ENCODE data around the gene RPS10. TPM values are rescaled to one million over a fixed set of nuclear protein-coding genes. Genes with fewer than 3 reads are reported as not detected.

Gene RPS10
- total RNA-seq, 1 donor from 2014 or later: 1,626 TPM

DNA sequence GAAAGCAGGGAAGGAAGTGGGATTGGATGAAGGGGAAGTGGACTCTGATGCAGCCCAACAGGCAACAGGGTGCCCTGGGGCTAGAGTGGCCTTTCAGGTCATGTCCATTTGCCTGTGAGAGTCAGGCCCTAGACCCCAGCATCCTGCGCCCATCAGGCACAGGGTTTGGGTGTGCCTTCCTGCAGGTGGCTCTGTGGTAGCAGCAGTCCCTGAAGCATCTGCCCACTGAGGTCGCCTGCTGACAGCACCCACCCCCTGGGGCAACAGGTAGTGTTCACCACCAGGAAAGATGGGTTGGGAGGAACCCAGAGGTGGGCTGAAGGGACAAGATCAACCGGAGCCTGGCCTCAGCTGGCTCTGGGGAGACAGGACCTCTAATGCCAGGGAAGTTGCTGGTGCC, 43.6 kb upstream of the RPS10 start:
- DNase-seq (ENCODE audit: low read depth, low spot score): no peak
- no peak overlapping the region for H3K27ac Mint-ChIP-seq (ENCODE audit: unreplicated experiment)
- H3K4me3 Mint-ChIP-seq: no peak overlapping the region
- TF ChIP-seq, protein P1, sequence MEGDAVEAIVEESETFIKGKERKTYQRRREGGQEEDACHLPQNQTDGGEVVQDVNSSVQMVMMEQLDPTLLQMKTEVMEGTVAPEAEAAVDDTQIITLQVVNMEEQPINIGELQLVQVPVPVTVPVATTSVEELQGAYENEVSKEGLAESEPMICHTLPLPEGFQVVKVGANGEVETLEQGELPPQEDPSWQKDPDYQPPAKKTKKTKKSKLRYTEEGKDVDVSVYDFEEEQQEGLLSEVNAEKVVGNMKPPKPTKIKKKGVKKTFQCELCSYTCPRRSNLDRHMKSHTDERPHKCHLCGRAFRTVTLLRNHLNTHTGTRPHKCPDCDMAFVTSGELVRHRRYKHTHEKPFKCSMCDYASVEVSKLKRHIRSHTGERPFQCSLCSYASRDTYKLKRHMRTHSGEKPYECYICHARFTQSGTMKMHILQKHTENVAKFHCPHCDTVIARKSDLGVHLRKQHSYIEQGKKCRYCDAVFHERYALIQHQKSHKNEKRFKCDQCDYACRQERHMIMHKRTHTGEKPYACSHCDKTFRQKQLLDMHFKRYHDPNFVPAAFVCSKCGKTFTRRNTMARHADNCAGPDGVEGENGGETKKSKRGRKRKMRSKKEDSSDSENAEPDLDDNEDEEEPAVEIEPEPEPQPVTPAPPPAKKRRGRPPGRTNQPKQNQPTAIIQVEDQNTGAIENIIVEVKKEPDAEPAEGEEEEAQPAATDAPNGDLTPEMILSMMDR (conservative IDR thresholded peaks at IDR 0.05): no peak
- peaks cover 24% of the 10 kb centered on the region for H3K27me3 Mint-ChIP-seq (ENCODE audit: low read depth)
- peaks cover 7% of the 10 kb centered on the region for H3K4me1 Mint-ChIP-seq
- no peaks in the 10 kb centered on the region for H3K9me3 Mint-ChIP-seq
- no peaks in the 10 kb centered on the region for H3K36me3 Mint-ChIP-seq (ENCODE audit: low read depth)

DNA sequence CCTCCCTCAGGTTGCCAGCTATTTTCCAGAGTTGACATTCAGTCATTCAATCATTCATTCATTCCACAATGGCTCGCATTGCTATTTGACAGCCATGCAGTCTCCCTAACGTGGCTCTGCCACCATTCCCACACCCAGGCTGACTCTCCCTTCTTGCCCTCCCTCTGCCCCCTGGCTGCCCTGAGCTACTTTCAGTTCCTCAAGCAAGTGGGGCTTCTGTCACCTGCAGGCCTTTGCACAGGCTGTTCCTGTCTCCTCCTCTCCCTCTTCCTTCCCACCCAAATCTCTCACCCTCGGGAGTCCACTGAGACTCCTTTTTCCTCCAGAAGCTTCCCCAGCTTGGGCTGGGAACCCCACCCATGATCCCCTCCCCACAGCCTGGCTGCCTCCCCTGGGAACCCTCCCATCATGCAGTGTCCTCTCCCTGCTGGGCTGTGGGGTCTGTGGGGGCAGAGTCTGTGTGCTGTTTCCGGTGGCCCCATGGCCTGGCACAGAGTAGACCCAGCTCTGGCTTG, 42.6 kb upstream of the RPS10 start:
- no peak for DNase-seq (ENCODE audit: low read depth, low spot score)
- Mint-ChIP-seq H3K27ac (ENCODE audit: unreplicated experiment) (no peak overlapping the region), H3K36me3 (ENCODE audit: low read depth) (no peaks in the 10 kb centered on the region), H3K27me3 (ENCODE audit: low read depth) (peaks cover 28% of the 10 kb centered on the region), H3K9me3 (no peaks in the 10 kb centered on the region), H3K4me3 (no peak overlapping the region), H3K4me1 (peaks cover 7% of the 10 kb centered on the region)
- TF ChIP-seq, protein P1 (conservative IDR thresholded peaks at IDR 0.05): no peak

DNA sequence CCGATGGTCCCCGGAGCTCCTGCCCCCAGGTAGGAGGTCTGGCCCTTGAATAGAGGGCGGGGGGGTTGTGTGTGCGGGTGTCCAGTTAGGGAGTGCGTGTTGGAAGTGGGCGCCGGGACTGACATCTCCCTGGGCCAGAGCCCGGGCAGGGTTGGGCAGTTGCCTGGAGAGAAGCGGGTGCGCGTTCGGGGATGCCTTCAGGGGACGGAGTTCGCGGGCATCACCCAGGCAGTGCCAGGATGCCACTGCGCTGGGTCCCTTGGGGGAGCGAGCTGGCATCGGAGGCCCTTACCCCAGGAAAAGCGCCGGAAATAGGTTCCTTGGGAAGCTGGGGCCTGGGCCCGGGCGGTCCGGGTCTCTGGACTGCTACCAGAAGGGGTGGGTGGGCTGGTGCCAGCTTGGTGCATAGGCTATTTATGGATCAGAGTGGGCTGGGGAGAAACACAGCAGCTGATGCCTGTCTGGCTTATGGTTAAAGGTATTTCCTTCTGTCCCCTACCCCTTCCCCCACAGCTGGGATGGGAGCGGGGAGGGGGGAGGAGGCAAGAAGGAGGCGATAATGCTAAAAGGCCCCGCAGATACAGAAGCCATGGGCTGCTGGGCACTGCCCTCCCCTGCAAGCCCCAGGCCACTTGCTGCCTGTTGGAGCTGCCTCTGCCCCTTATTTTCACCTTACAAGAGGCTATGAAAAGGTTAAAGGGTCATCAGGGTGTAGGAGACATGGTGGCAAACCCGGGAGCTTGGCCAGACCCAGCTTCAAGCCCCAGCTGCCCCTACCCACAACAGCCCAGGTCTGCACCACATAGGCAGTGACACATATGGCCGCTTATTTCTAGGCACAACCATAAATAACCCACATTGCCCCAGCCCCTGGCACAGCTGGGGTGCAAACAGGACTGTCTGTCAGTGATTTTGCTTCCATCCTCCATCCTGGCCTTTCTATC, 40.6 kb upstream of the RPS10 start:
- Mint-ChIP-seq H3K27ac (ENCODE audit: unreplicated experiment) (no peak overlapping the region), H3K27me3 (ENCODE audit: low read depth) (peaks cover 33% of the 10 kb centered on the region), H3K4me3 (peak overlapping the region; percentile 62), H3K9me3 (no peaks in the 10 kb centered on the region), H3K4me1 (peaks cover 16% of the 10 kb centered on the region), H3K36me3 (ENCODE audit: low read depth) (no peaks in the 10 kb centered on the region)
- no peak for DNase-seq (ENCODE audit: low read depth, low spot score)
- TF ChIP-seq, protein P1 (conservative IDR thresholded peaks at IDR 0.05): no peak

DNA sequence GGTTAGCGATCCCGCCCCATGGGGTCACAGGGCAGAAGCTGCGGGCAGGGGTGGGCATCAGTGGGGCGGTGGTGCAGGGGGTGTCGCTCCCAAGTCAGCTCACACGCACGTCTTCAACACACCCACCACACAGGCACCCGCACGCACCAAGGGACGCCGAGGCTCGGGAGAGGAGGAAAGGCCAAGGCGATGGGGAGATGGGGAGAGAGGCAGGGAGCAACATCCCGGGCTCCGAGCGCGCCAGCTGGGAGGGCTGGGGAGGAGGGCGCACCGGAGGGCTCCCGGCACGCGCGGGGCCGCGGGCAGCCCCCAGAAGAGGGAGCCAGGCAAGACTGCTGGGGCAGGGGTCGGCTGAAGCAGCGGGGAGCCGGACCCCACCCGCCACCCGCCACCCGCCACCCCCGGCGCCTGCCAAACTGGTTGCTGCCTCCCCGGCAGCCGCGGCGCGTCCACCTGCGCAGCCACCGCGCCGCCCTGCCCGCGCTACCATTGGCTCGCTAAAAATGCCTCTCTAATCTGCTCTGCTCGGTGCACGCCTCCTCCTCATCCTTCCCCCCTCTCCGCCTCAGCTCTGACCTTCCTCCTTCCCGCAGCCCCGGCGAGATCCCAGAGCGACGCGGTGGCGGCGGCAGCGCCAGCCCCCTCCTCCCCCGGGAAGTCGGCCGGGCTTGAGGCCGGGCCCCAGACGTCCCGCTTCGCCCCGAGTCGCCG, 39.8 kb upstream of the RPS10 start, which contains the start of gene PACSIN1:
Gene PACSIN1 (plus strand): TSS at position 546 of the 711 bp plus-strand sequence. CDS start 60,230 bp downstream, outside the sequence.
- H3K4me1 Mint-ChIP-seq: peaks cover 16% of the 10 kb centered on the region
- no peaks in the 10 kb centered on the region for H3K9me3 Mint-ChIP-seq
- DNase-seq (ENCODE audit: low read depth, low spot score): peak; percentile 21
- H3K4me3 Mint-ChIP-seq: peak within 1 kb of the TSS; percentile 67
- TF ChIP-seq, protein P1 (conservative IDR thresholded peaks at IDR 0.05): no peak
- H3K27me3 Mint-ChIP-seq (ENCODE audit: low read depth): peaks cover 33% of the 10 kb centered on the region
- no peak within 1 kb of the TSS for H3K27ac Mint-ChIP-seq (ENCODE audit: unreplicated experiment)
- H3K36me3 Mint-ChIP-seq (ENCODE audit: low read depth): no peaks in the 10 kb centered on the region

DNA sequence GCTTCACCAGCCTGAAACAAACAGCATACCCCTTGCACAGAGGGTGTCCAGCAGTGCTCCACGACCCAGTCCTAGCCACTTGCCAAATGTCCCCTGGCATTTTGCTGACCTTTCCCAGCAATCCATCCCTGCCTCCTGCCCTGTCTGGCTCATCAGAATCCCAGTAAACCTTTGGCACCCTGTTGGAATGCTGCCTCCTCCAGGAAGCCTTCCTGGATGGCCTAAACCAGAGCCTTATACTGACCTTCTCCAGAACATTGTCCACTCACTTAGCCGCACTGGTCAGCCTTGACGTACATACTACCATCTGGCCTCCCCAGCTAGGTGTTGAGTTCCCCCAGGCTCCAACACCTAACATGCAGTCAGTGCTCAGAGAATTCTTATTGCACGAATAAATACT, 38.0 kb upstream of the RPS10 start:
- Mint-ChIP-seq H3K27ac (ENCODE audit: unreplicated experiment) (no peak overlapping the region), H3K4me1 (peaks cover 16% of the 10 kb centered on the region)

More for the DNA sequence above, 38.0 kb upstream of the RPS10 start:
- Mint-ChIP-seq H3K36me3 (ENCODE audit: low read depth) (no peaks in the 10 kb centered on the region), H3K27me3 (ENCODE audit: low read depth) (peaks cover 33% of the 10 kb centered on the region), H3K9me3 (no peaks in the 10 kb centered on the region), H3K4me3 (peak overlapping the region; percentile 57)
- TF ChIP-seq, protein P1 (conservative IDR thresholded peaks at IDR 0.05): no peak
- no peak for DNase-seq (ENCODE audit: low read depth, low spot score)
